H54 (cell line): ENCODE measurements around the gene SLC22A6.
A peak's percentile ranks its signal among the peaks of the same experiment; 100 is the strongest.

Source experiments
- DNase-seq: peaks from one replicate; pipeline ENCODE4 v3.0.0; 2011; ENCODE audit warnings: low spot score, mixed read lengths; ENCODE audit not compliant: insufficient read length
- FAIRE-seq: peaks from 3 replicates; lab custom pipeline; 2011; peaks lifted over from hg19 to GRCh38; lab: Jason Lieb, UNC
- POLR2A ChIP-seq: IDR thresholded peaks from 2 replicates; pipeline ENCODE4 v1.6.1; 2011; ENCODE audit warnings: low read depth, mild to moderate bottlenecking, low read length

Gene SLC22A6

GRCh38 chr11:62931499-62932278 lies 53.1 kb downstream of the SLC22A6 start:
- TF ChIP-seq POLR2A, result no peak
- peak; percentile 80 for DNase-seq
- peak; percentile 11 for FAIRE-seq

- no peak for DNase-seq
- no peak for TF ChIP-seq POLR2A
- FAIRE-seq, result no peak
These were observed 54.1 kb downstream of the SLC22A6 start for GRCh38 chr11:62930666-62931065.

- no peak for DNase-seq
- TF ChIP-seq POLR2A, result no peak
- no peak for FAIRE-seq
These were observed 54.6 kb downstream of the SLC22A6 start for GRCh38 chr11:62930157-62930556.

GRCh38 chr11:62928011-62928410 lies 56.8 kb downstream of the SLC22A6 start:
- DNase-seq, result no peak

GRCh38 chr11:62926680-62927455 lies 57.9 kb downstream of the SLC22A6 start:
- no peak for DNase-seq
- no peak for FAIRE-seq
- TF ChIP-seq POLR2A, result no peak

More at GRCh38 chr11:62928011-62928410, 56.8 kb downstream of the SLC22A6 start:
- TF ChIP-seq POLR2A, result no peak
- no peak for FAIRE-seq
